Keratinocyte (primary cell): ENCODE data around the gene C17orf58. TPM values are rescaled to one million over a fixed set of nuclear protein-coding genes. Genes with fewer than 3 reads are reported as not detected.
"Not testable (repeated sequence)": the region's sequence is repeated elsewhere in the genome, so short reads cannot be mapped to it uniquely, and the experiment has no call there.

ENCODE experiments used
- DNase-seq: peaks from one replicate; pipeline ENCODE4 v3.0.0-alpha.2; 2011; ENCODE audit warnings: low read depth, missing footprints, low spot score
- FAIRE-seq: peaks from 2 replicates; lab custom pipeline; 2011; peaks lifted over from hg19 to GRCh38; lab: Jason Lieb, UNC
- H2AFZ ChIP-seq: 2 replicates; pipeline ENCODE4 v1.6.0; 2012; ENCODE audit warnings: low read length, control low read depth, inconsistent platforms; ENCODE audit not compliant: control insufficient read depth
- H3K27ac ChIP-seq: 2 replicates; pipeline ENCODE4 v1.5.1; 2011; ENCODE audit warnings: low read length; ENCODE audit not compliant: control insufficient read depth, insufficient read depth
- H3K27me3 ChIP-seq: 3 replicates; pipeline ENCODE4 v1.6.0; 2011; ENCODE audit warnings: low read length; ENCODE audit not compliant: control insufficient read depth, insufficient read depth; ENCODE audit errors: extremely low read depth
- H3K36me3 ChIP-seq, 2 experiments: 2 replicates in 1 of 2; 3 replicates in 1 of 2; pipeline ENCODE4 v1.5.1; 2011; ENCODE audit warnings: low read length in 2 of 2, mild to moderate bottlenecking in 1 of 2; ENCODE audit not compliant: control insufficient read depth in 2 of 2, insufficient read depth in 2 of 2; ENCODE audit errors: extremely low read depth in 1 of 2
- H3K4me1 ChIP-seq: 3 replicates; pipeline ENCODE4 v1.5.1; 2011; ENCODE audit warnings: low read length; ENCODE audit not compliant: control insufficient read depth, insufficient read depth; ENCODE audit errors: extremely low read depth
- H3K4me2 ChIP-seq: 3 replicates; pipeline ENCODE4 v1.6.0; 2011; ENCODE audit warnings: low read depth, low read length; ENCODE audit not compliant: control insufficient read depth, insufficient read depth; ENCODE audit errors: extremely low read depth
- H3K4me3 ChIP-seq, 3 experiments: fragments of 200-600 bp in 1 of 3; sonication (generic) in 1 of 3; 2 replicates in 2 of 3; 3 replicates in 1 of 3; pipeline ENCODE4 v1.5.1; 2011 to 2016; ENCODE audit warnings: low read length in 3 of 3, mild to moderate bottlenecking in 3 of 3, control low read depth in 2 of 3, inconsistent platforms in 1 of 3, low read depth in 1 of 3, mixed read lengths in 1 of 3, mixed run types in 1 of 3, moderate library complexity in 1 of 3; ENCODE audit not compliant: control insufficient read depth in 2 of 3, insufficient read depth in 2 of 3; ENCODE audit errors: extremely low read depth in 1 of 3
- H3K79me2 ChIP-seq: 2 replicates; pipeline ENCODE4 v1.6.0; 2012; ENCODE audit warnings: low read length; ENCODE audit not compliant: control insufficient read depth, insufficient read depth
- H3K9ac ChIP-seq: 3 replicates; pipeline ENCODE4 v1.6.0; 2011; ENCODE audit warnings: low read length; ENCODE audit not compliant: control insufficient read depth, insufficient read depth; ENCODE audit errors: extremely low read depth
- H3K9me1 ChIP-seq: 3 replicates; pipeline ENCODE4 v1.6.0; 2011; ENCODE audit warnings: low read length; ENCODE audit not compliant: control insufficient read depth, insufficient read depth; ENCODE audit errors: extremely low read depth
- H3K9me3 ChIP-seq: 2 replicates; pipeline ENCODE4 v1.5.1; 2012; ENCODE audit warnings: low read depth, low read length; ENCODE audit not compliant: control insufficient read depth
- H4K20me1 ChIP-seq: 3 replicates; pipeline ENCODE4 v1.6.0; 2011; ENCODE audit warnings: low read length; ENCODE audit not compliant: control insufficient read depth, insufficient read depth; ENCODE audit errors: extremely low read depth
- EZH2 ChIP-seq: IDR thresholded peaks from one replicate; pipeline ENCODE4 v1.6.1; 2012; ENCODE audit warnings: inconsistent platforms, mild to moderate bottlenecking, low read length, moderate library complexity
- dilution Hi-C: fragments of 300-500 bp; cut with MboI; formaldehyde crosslinking; loops from one replicate; pipeline ENCODE4 v1.7.0; 2020; ENCODE audit warnings: low sequenced_read_pairs; ENCODE audit not compliant: extremely low pct_ligation_motif_present
- polyA plus RNA-seq, 5 experiments: library from polyadenylated mRNA; depleted of rRNA in 3 of 5; stranded (reverse) in 3 of 5; stranded (forward) in 1 of 5; unstranded in 1 of 5; fragments of >200 nt; gene quantifications; 1 replicate in 1 of 5; 2 replicates in 3 of 5; 3 replicates in 1 of 5; pipeline versions ENCODE4 v1.2.1 to v1.2.3, GENCODE V29; 2011 to 2012; ENCODE audit warnings: missing spikeins in 2 of 5, low read depth in 1 of 5, low replicate concordance in 1 of 5
- TF ChIP-seq, protein P1 (sequence below), 3 experiments: IDR thresholded peaks in 1 of 3; conservative IDR thresholded peaks in 1 of 3; optimal IDR thresholded peaks in 1 of 3; 2 replicates in 2 of 3; 3 replicates in 1 of 3; pipeline versions ENCODE3 to v1.5.1; 2011; ENCODE audit warnings: low read length in 3 of 3, mild to moderate bottlenecking in 3 of 3, moderate library complexity in 2 of 3, control low read depth in 1 of 3, inconsistent platforms in 1 of 3; ENCODE audit not compliant: insufficient read depth in 2 of 3; ENCODE audit errors: extremely low read depth in 1 of 3

C17orf58 gene
- polyA plus RNA-seq, 1 donor (not counting 4 experiments of a cell fraction or from before 2014, with no cell fraction given), result 6.1 TPM

DNA sequence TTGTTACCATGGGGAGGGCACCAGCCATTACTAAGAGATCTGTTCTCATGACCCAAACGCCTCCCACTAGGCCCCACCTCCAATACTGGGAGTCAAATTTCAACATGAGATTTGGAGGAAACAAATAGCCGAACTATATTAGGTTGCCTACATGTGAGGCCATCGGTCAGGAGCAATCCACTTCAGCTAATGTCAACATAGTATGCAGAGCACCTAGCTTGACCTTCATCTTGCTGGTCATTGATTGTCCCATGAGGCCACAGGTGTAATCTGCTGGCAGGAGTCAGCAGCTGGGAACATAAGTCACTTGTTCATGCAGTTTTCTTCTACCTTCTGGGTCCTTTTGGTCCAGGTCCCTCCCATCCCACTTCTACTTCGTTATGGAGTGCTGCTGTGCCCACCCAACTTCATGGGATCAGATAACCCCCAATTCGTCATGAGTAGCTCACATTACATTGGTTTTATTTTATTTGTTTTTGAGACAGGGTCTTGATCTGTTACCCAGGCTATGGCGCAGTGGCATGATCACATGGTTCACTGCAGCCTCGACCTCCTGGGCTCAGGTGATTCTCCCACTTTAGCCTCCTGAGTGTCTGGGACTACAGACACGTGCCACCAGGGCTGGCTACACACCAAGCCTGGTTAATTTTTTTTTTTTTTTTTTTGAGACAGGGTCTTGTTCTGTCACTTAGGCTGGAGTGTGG is 33.4 kb upstream of the C17orf58 start:
- dilution Hi-C loops, result no loop called here
- FAIRE-seq, result no peak

DNA sequence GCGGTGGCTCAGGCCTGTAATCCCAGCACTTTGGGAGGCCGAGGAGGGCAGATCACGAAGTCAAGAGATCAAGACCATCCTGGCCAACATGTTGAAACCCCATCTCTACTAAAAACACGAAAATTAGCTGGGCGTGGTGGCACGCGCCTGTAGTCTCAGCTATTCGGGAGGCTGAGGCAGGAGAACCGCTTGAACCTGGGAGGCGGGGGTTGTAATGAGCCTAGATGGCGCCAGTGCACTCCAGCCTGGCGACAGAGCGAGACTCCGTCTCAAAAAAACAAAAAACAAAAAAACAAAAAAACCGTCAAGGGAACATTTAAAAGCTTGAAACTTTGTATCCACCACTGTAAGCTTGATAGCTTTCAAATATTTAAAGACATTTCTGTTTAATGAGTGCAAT is 26.3 kb upstream of the C17orf58 start:
- H3K4me1 ChIP-seq, H3K27ac ChIP-seq, H3K9me1 ChIP-seq, H3K79me2 ChIP-seq, H3K4me3 ChIP-seq, H3K36me3 ChIP-seq, H3K4me2 ChIP-seq, FAIRE-seq, dilution Hi-C loops, DNase-seq, H4K20me1 ChIP-seq, H3K27me3 ChIP-seq, H3K9me3 ChIP-seq, H3K9ac ChIP-seq, H2AFZ ChIP-seq: not testable (repeated sequence)

More for the DNA sequence above, 33.4 kb upstream of the C17orf58 start:
- no peak overlapping the region for H3K4me3 ChIP-seq
- no peak overlapping the region for H3K27ac ChIP-seq
- H3K9ac ChIP-seq, result no peak overlapping the region
- no peaks in the 10 kb centered on the region for H3K9me1 ChIP-seq
- H3K9me3 ChIP-seq, result no peaks in the 10 kb centered on the region
- no peak overlapping the region for H3K4me2 ChIP-seq
- H4K20me1 ChIP-seq, result no peaks in the 10 kb centered on the region
- H3K36me3 ChIP-seq, result no peaks in the 10 kb centered on the region
- H2AFZ ChIP-seq, result no peak overlapping the region
- no peak for DNase-seq
- no peaks in the 10 kb centered on the region for H3K27me3 ChIP-seq
- peaks cover 5% of the 10 kb centered on the region for H3K4me1 ChIP-seq
- H3K79me2 ChIP-seq, result no peaks in the 10 kb centered on the region
- TF ChIP-seq, protein P1, sequence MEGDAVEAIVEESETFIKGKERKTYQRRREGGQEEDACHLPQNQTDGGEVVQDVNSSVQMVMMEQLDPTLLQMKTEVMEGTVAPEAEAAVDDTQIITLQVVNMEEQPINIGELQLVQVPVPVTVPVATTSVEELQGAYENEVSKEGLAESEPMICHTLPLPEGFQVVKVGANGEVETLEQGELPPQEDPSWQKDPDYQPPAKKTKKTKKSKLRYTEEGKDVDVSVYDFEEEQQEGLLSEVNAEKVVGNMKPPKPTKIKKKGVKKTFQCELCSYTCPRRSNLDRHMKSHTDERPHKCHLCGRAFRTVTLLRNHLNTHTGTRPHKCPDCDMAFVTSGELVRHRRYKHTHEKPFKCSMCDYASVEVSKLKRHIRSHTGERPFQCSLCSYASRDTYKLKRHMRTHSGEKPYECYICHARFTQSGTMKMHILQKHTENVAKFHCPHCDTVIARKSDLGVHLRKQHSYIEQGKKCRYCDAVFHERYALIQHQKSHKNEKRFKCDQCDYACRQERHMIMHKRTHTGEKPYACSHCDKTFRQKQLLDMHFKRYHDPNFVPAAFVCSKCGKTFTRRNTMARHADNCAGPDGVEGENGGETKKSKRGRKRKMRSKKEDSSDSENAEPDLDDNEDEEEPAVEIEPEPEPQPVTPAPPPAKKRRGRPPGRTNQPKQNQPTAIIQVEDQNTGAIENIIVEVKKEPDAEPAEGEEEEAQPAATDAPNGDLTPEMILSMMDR (optimal IDR thresholded peaks at IDR 0.05 in 1 of 3, IDR thresholded peaks at IDR 0.05 in 1 of 3, conservative IDR thresholded peaks at IDR 0.05 in 1 of 3; ENCODE audit: extremely low read depth in 1 of 3, insufficient read depth in 2 of 3, low read length in 3 of 3), result no peak
- TF ChIP-seq EZH2, result no peak

DNA sequence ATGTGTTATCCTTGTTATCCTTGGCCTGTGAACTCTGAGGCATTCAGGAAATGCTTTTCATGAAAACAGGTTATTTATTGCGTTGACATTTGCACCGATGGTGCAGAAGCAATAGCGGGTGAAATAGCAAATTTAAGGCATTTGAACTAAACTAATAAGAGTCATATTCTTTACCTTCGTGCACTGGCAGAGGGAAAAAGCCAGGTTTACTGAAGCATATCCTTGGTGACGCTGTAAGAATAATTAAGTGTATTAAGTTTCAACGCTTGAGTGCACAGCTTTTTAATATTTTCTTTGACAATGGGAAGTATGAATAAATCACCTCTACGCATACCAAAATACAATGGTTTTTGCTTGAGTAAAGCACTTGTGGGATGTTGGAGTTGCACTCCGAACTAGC is 25.7 kb upstream of the C17orf58 start:
- Histone ChIP-seq H3K9ac (no peak overlapping the region), H3K9me1 (no peaks in the 10 kb centered on the region), H3K27me3 (no peaks in the 10 kb centered on the region), H3K79me2 (no peaks in the 10 kb centered on the region), H3K27ac (no peak overlapping the region), H3K4me2 (no peak overlapping the region), H3K36me3 (no peaks in the 10 kb centered on the region), H2AFZ (no peak overlapping the region), H4K20me1 (no peaks in the 10 kb centered on the region), H3K4me3 (no peak overlapping the region), H3K9me3 (no peaks in the 10 kb centered on the region), H3K4me1 (peaks cover 7% of the 10 kb centered on the region)
- FAIRE-seq, result no peak
- DNase-seq, result no peak
- dilution Hi-C loops, result no loop called here
- TF ChIP-seq, protein P1 (optimal IDR thresholded peaks at IDR 0.05 in 1 of 3, IDR thresholded peaks at IDR 0.05 in 1 of 3, conservative IDR thresholded peaks at IDR 0.05 in 1 of 3; ENCODE audit: extremely low read depth in 1 of 3, insufficient read depth in 2 of 3, low read length in 3 of 3), result no peak
- TF ChIP-seq EZH2, result no peak

DNA sequence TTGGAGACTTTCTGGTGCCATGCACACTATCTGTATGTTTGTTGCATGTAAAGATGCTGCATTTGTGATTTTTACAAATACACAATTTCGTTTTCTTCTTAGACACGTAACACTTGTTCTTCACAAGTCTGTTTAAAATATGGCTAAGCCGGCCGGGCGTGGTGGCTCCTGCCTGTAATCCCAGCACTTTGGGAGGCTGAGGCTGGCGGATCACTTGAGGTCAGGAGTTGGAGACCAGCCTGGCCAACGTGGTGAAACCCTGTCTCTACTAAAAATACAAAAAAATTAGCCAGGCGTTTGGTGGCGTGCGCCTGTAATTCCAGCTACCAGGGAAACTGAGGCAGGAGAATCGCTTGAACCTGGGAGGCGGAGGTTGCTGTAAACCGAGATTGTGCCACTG is 24.5 kb upstream of the C17orf58 start:
- H2AFZ ChIP-seq, H4K20me1 ChIP-seq, H3K36me3 ChIP-seq, FAIRE-seq, H3K9me1 ChIP-seq, DNase-seq, dilution Hi-C loops, H3K27ac ChIP-seq, H3K27me3 ChIP-seq, H3K79me2 ChIP-seq, H3K9me3 ChIP-seq, H3K4me1 ChIP-seq: not testable (repeated sequence)
- Histone ChIP-seq H3K4me2 (peak overlapping the region; percentile 96), H3K9ac (peak overlapping the region; percentile 80), H3K4me3 (peak overlapping the region in 1 of 3 experiments; percentile 84)
